ENCODE measurements around the gene RALGAPB. TPM values are rescaled to one million over a fixed set of nuclear protein-coding genes. Genes with fewer than 3 reads are reported as not detected.

RALGAPB gene
- total RNA-seq, 1 experiment from 2014 or later = 4.8 TPM

GRCh38 chr20:38563802-38564431 lies 91.3 kb downstream of the RALGAPB start:
- DNase-seq (ENCODE audit: low read depth) = no peak
- in situ Hi-C loops (cut with HindIII; ENCODE audit: low pct_unique_long_range_greater_than_20kb, low sequenced_read_pairs) = no loop called here

GRCh38 chr20:38564680-38565079 lies 92.0 kb downstream of the RALGAPB start:
- in situ Hi-C loops (cut with HindIII; ENCODE audit: low pct_unique_long_range_greater_than_20kb, low sequenced_read_pairs) = no loop called here
- DNase-seq (ENCODE audit: low read depth) = no peak

GRCh38 chr20:38566036-38566598 lies 93.5 kb downstream of the RALGAPB start:
- DNase-seq (ENCODE audit: low read depth) = no peak
- in situ Hi-C loops (cut with HindIII; ENCODE audit: low pct_unique_long_range_greater_than_20kb, low sequenced_read_pairs) = no loop called here

GRCh38 chr20:38569747-38570525 lies 97.3 kb downstream of the RALGAPB start:
- in situ Hi-C loops (cut with HindIII; ENCODE audit: low pct_unique_long_range_greater_than_20kb, low sequenced_read_pairs) = no loop called here
- no peak for DNase-seq (ENCODE audit: low read depth)

GRCh38 chr20:38573413-38573812 lies 100.8 kb downstream of the RALGAPB start:
- DNase-seq (ENCODE audit: low read depth) = no peak
- in situ Hi-C loops (cut with HindIII; ENCODE audit: low pct_unique_long_range_greater_than_20kb, low sequenced_read_pairs) = no loop called here

- in situ Hi-C loops (cut with HindIII; ENCODE audit: low pct_unique_long_range_greater_than_20kb, low sequenced_read_pairs) = no loop called here
- no peak for DNase-seq (ENCODE audit: low read depth)
These were observed 106.7 kb downstream of the RALGAPB start for GRCh38 chr20:38579219-38579910.

DNA sequence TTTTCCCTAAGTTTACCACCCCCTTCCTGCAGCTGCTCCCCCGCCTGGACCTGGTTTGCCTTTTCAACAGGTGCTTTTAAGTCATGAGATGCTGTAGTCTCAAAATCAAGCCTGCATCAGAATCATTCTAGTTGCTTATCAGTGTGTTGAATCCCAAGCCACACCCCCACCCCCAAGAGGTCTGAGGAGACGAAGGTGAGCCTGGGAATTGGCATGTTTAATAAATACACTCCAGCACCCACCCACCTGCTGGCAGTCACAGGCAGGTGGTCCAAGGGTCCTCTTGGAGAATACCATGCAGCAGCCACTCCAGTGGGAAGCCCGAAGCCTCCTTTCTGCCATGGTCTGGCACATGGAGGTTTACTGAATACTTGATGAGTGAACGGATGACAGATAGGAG lies 107.3 kb downstream of the RALGAPB start:
- in situ Hi-C loops (cut with HindIII; ENCODE audit: low pct_unique_long_range_greater_than_20kb, low sequenced_read_pairs) = no loop called here
- DNase-seq (ENCODE audit: low read depth) = no peak

DNA sequence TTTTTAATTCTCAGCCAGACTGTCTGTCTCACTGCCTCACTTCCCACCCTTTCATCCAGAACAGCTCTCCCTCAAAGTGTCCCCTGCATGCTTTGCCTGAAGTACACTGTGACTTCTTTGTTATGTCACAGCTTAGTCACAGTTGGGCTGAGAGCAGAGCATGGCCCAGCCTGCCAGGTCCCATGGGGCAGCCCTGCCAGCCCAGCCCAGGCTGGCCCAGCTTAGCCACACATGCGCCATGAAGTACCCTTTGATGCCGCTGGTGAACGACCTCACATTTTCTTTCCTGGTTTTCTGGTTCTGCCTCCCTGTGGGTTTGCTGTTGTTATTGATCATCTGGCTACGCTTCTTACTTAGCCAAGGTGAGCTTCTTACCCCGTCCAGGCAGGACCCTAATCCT lies 108.4 kb downstream of the RALGAPB start, which contains the start of gene ADIG:
Gene ADIG (plus strand): TSS at position 185 of the 400 bp plus-strand sequence. CDS start 54 bp downstream, at position 239.
- DNase-seq (ENCODE audit: low read depth) = peak; percentile 37
- in situ Hi-C loops (cut with HindIII; ENCODE audit: low pct_unique_long_range_greater_than_20kb, low sequenced_read_pairs) = no loop called here

DNA sequence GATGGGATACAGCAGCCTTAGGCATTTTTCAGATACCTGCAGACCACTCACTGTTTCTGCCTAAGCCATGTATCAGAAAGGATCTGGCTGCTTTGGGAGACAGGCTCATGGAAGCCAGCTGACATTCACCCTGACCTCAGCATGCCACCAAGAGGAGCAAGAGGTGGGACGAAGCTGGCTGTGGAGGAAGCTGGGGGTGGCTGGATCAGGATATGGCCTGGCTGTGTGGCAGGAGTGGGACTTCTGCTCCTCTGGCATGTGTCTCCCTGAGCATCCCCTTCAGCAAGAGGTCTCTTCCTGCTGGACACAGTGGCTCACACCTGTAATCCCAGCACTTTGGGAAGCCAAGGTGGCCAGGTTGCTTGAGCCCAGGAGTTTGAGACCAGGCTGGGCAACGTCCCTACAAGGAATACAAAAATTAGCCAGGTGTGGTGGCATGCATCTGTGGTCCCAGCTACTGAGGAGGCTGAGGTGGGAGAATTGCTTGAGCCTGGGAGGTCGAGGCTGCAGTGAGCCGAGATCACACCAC lies 109.3 kb downstream of the RALGAPB start:
- in situ Hi-C loops (cut with HindIII; ENCODE audit: low pct_unique_long_range_greater_than_20kb, low sequenced_read_pairs) = no loop called here
- DNase-seq (ENCODE audit: low read depth) = no peak

DNA sequence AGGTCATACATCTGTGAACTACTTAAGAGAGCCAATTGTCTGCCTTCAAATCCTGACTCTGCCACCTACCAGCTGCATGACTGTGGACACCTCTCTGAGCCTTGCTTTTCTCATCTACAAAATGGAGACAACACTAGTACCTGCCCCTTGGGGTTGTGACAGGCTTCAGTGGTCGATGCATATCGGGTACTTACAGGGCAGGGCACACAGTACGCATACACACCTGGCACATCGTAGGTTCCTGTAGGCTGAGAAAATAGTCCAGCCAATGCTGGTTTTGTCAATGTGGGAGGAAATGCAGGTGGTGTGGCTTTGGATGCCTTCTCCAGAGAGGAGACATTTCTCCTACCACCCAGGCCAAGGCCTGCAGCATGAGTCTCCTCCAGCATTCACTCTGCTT lies 110.7 kb downstream of the RALGAPB start:
- in situ Hi-C loops (cut with HindIII; ENCODE audit: low pct_unique_long_range_greater_than_20kb, low sequenced_read_pairs) = no loop called here
- no peak for DNase-seq (ENCODE audit: low read depth)

DNA sequence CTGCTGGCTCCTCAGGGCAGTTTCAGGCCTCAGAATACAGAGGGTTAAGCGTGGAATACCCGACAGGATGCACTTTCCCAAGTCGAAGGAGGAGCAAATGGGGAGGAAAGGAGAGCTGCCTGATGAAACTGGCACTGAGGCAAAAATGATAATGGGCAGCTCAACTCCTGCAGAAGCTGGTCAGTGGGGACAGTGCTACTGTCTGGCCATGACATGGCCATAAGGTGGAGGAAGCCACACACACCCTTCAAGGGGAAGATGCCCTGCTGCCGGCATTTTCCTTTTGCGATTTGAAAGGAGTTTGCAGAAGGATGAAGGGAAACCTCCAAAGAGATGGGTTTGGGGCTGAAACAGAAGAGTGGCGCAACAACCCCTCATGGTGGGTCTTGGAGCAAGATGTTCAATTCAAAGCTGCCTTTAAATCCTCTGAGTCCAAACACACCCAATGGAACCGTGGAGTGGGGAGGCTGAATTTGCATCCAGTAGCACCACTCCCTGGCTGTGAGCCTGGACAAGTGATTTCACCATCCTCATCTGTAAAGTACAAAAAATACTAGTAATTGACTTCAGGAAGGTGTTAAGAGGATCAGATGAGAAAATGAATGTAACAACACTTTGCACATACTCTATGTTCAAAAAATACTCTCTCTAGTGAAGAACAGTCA lies 111.6 kb downstream of the RALGAPB start:
- no peak for DNase-seq (ENCODE audit: low read depth)
- in situ Hi-C loops (cut with HindIII; ENCODE audit: low pct_unique_long_range_greater_than_20kb, low sequenced_read_pairs) = no loop called here

DNA sequence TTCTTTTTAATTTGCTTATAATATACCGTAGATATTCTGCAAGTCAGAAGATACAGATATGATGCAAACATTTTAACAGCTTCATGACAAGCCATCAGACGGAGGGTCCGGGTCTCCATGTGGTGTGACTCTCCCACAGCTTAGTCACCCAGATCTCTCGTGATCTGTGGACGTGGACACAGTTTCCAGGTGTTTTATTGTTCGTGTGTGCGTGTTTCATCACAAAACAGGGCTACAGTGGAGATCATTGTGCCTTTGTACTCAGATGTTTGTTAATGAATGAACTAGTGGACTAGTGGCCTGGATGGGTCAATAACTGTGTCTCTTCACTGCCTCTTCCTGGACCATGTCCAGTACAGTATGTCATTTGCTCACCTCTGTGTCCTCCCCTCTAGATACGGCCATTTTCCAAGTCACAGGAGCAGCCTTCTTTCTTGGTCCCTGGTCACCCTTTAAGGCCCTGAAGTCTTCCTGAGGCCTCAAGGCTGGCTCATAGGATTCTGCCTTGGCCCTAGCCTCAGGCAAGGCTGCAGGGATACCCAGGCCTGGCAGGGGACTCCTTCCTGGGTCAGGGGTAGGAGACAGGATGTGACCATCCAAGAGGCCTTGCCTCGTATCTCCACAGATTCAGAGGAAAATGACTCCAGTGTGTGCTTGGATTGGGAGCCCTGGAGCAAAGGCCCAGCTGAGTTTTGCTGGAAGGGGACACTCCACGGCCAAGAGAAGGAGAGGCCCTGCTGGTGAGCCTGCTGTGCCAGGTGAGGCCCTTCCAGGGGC lies 112.9 kb downstream of the RALGAPB start:
- DNase-seq (ENCODE audit: low read depth) = no peak

DNA sequence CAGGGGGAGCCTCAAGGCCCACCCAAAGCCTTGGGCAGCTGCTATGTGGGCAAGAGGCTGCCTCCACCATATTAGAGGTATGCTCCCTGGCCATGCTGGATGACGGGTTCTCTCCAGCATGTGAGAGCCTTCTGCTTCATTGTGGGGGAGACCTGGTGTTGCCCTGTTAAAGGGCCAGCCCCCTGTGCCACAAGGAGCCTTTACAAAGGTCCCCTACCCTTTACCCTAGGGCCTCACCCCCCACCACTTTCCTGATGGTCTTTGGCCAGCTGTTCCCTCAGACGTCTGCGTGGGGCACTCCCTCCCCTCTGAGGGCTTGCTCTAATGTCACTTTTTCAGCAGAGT lies 113.5 kb downstream of the RALGAPB start:
- in situ Hi-C loops (cut with HindIII; ENCODE audit: low pct_unique_long_range_greater_than_20kb, low sequenced_read_pairs) = no loop called here

More for the DNA sequence above, 112.9 kb downstream of the RALGAPB start:
- in situ Hi-C loops (cut with HindIII; ENCODE audit: low pct_unique_long_range_greater_than_20kb, low sequenced_read_pairs) = no loop called here

GRCh38 chr20:38588303-38588702 lies 115.7 kb downstream of the RALGAPB start:
- in situ Hi-C loops (cut with HindIII; ENCODE audit: low pct_unique_long_range_greater_than_20kb, low sequenced_read_pairs) = no loop called here

More for the DNA sequence above, 113.5 kb downstream of the RALGAPB start:
- no peak for DNase-seq (ENCODE audit: low read depth)

DNA sequence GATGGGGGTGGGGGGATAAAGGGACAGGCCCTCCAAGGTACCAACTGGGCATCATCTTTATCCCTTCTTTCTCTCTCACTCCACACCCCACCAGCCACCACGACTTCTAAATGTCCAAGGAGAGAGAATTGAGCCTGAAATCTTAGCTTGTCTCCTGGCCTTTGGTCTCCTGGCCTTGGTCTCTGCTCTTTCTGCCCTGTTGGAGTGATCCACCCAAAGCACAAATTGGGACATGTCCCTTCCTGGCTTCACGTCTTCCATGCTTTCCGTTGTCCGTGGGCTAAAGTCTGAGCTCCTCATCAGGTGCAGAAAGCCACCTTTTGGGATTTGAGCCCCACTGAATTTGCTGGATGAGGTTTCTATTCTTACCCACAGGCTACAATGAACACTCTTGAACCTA lies 116.7 kb downstream of the RALGAPB start:
- in situ Hi-C loops (cut with HindIII; ENCODE audit: low pct_unique_long_range_greater_than_20kb, low sequenced_read_pairs) = no loop called here
- no peak for DNase-seq (ENCODE audit: low read depth)

More at GRCh38 chr20:38588303-38588702, 115.7 kb downstream of the RALGAPB start:
- DNase-seq (ENCODE audit: low read depth) = no peak

- in situ Hi-C loops (cut with HindIII; ENCODE audit: low pct_unique_long_range_greater_than_20kb, low sequenced_read_pairs) = no loop called here
These were observed 117.5 kb downstream of the RALGAPB start for GRCh38 chr20:38589967-38590675.

More at GRCh38 chr20:38589967-38590675, 117.5 kb downstream of the RALGAPB start:
- no peak for DNase-seq (ENCODE audit: low read depth)
